K562 (cell line): ENCODE measurements around the gene SHANK1. TPM values are rescaled to one million over a fixed set of nuclear protein-coding genes. Genes with fewer than 3 reads are reported as not detected.
A peak's percentile ranks its signal among the peaks of the same experiment; 100 is the strongest.
"Not testable (repeated sequence)": the region's sequence is repeated elsewhere in the genome, so short reads cannot be mapped to it uniquely, and the experiment has no call there.

Experiments used
- ATAC-seq: fragments of 200-7000 bp; cut with Tn5 transposase; 3 replicates; pipeline ENCODE4 v1.9.1; 2020; ENCODE audit warnings: moderate library complexity
- BruUV-seq: library from RNA; stranded (reverse); fragments of 400-500 nt; replicated peaks from 2 replicates; lab custom pipeline; 2021; lab: Mats Ljungman, UMichigan
- CTCF ChIA-PET: fragments of 300-600 bp; formaldehyde crosslinking; extraction: SDS; loops from one replicate; lab custom pipeline; 2021; ENCODE audit warnings: low intra/inter-chr PET ratio; lab: Yijun Ruan, JAX
- POLR2A ChIA-PET: fragments of 300-600, 350-650 bp; sonication (Branson Sonifier 250); formaldehyde crosslinking; extraction: SDS; loops from one replicate; lab custom pipeline; 2021; ENCODE audit warnings: antibody characterized with exemption, inconsistent platforms; lab: Yijun Ruan, JAX
- DNase-seq, 4 experiments: peaks; one replicate each; pipeline versions ENCODE4 v3.0.0 to v3.0.0-alpha.2; 2011 to 2018; ENCODE audit warnings: low spot score in 3 of 4, mixed read lengths in 3 of 4; ENCODE audit errors: extremely low read depth in 1 of 4
- FAIRE-seq: peaks from 2 replicates; lab custom pipeline; 2011; peaks lifted over from hg19 to GRCh38; lab: Jason Lieb, UNC
- H2AFZ ChIP-seq: 2 replicates; pipeline ENCODE4 v1.6.0; 2011; ENCODE audit warnings: low read depth, low read length, control low read depth, inconsistent platforms
- H3K27ac ChIP-seq: fragments of 200-600 bp; 3 replicates; pipeline ENCODE4 v1.8.0; 2011; ENCODE audit warnings: low read depth, mild to moderate bottlenecking, control low read depth, inconsistent platforms, low read length, moderate library complexity, mixed read lengths; ENCODE audit errors: extremely low read depth
- H3K27me3 ChIP-seq, 2 experiments: fragments of 300-600 bp in 1 of 2; 2 replicates in 1 of 2; 3 replicates in 1 of 2; pipeline versions ENCODE4 v1.6.0 to v1.8.0; 2011; ENCODE audit warnings: inconsistent platforms in 2 of 2, low read length in 2 of 2, mild to moderate bottlenecking in 1 of 2, mixed read lengths in 1 of 2, moderate library complexity in 1 of 2; ENCODE audit not compliant: control insufficient read depth in 2 of 2, insufficient read depth in 2 of 2
- H3K36me3 ChIP-seq: fragments of 300-600 bp; 3 replicates; pipeline ENCODE4 v1.8.0; 2011; ENCODE audit warnings: mild to moderate bottlenecking, low read length, inconsistent platforms; ENCODE audit not compliant: control insufficient read depth, insufficient read depth
- H3K4me1 ChIP-seq, 2 experiments: fragments of 200-600 bp in 1 of 2; replicated peaks in 1 of 2; 2 replicates in 1 of 2; 3 replicates in 1 of 2; pipeline versions ENCODE4 v1.5.1 to v1.8.0; 2011; ENCODE audit warnings: inconsistent platforms in 2 of 2, low read length in 2 of 2, mild to moderate bottlenecking in 1 of 2, mixed read lengths in 1 of 2, moderate library complexity in 1 of 2; ENCODE audit not compliant: control insufficient read depth in 2 of 2, insufficient read depth in 2 of 2
- H3K4me2 ChIP-seq: 2 replicates; pipeline ENCODE4 v1.6.1; 2011; ENCODE audit warnings: low read length, control low read depth, inconsistent platforms, mixed read lengths; ENCODE audit not compliant: insufficient read depth
- H3K4me3 ChIP-seq: fragments of 200-600 bp; sonication (generic), shearing (Covaris generic); 2 replicates; pipeline ENCODE4 v1.5.1; 2016; ENCODE audit warnings: control low read depth, inconsistent platforms
- H3K79me2 ChIP-seq: fragments of 200-600 bp; 3 replicates; pipeline ENCODE4 v1.8.0; 2011; ENCODE audit warnings: low read length, inconsistent platforms; ENCODE audit not compliant: control insufficient read depth, insufficient read depth
- H3K9ac ChIP-seq, 2 experiments: 2 replicates each; pipeline versions ENCODE4 v1.6.0 to v1.6.1; 2011; ENCODE audit warnings: low read depth in 2 of 2, low read length in 2 of 2, control low read depth in 1 of 2, inconsistent platforms in 1 of 2, mild to moderate bottlenecking in 1 of 2, mixed read lengths in 1 of 2; ENCODE audit not compliant: insufficient read depth in 1 of 2
- H3K9me1 ChIP-seq: one replicate; pipeline ENCODE4 v1.6.0; 2011; ENCODE audit warnings: inconsistent platforms, mild to moderate bottlenecking, low read length, moderate library complexity; ENCODE audit not compliant: control insufficient read depth, insufficient read depth
- H3K9me3 ChIP-seq: replicated peaks from 2 replicates; pipeline ENCODE4 v1.5.1; 2011; ENCODE audit warnings: low read depth, low read length, inconsistent platforms; ENCODE audit not compliant: control insufficient read depth, insufficient read depth
- H4K20me1 ChIP-seq: replicated peaks from 2 replicates; pipeline ENCODE4 v1.6.1; 2011; ENCODE audit warnings: low read length, inconsistent platforms, mixed read lengths; ENCODE audit not compliant: control insufficient read depth, insufficient read depth
- BCOR ChIP-seq: fragments of 450-650 bp; IDR thresholded peaks from 2 replicates; pipeline ENCODE4 v1.6.1; 2016
- KDM1A ChIP-seq, 2 experiments: fragments of 450-650 bp; IDR thresholded peaks; 2 replicates each; pipeline ENCODE4 v1.6.1; 2016; ENCODE audit warnings: mild to moderate bottlenecking in 2 of 2
- RBM25 ChIP-seq: fragments of 200-400 bp; formaldehyde crosslinking; IDR thresholded peaks from 2 replicates; pipeline ENCODE4 v1.6.1; 2018; ENCODE audit warnings: low read length, low read depth, moderate library complexity; ENCODE audit not compliant: severe bottlenecking
- ZNF121 ChIP-seq: sonication (generic); formaldehyde crosslinking; conservative IDR thresholded peaks from 2 replicates; pipeline ENCODE4 v1.8.0; 2022; ENCODE audit warnings: missing genetic modification reagents
- WGBS: fragments of 100-300 bp; shearing (Covaris generic); methylation state at CpG from one replicate; pipeline ENCODE4 v1.1.6; 2016; ENCODE audit warnings: low coverage, mixed read lengths; ENCODE audit not compliant: insufficient coverage; ENCODE audit errors: missing lambda C conversion rate; 5-methylcytosine and 5-hydroxymethylcytosine counted together
- in situ Hi-C: fragments of 300-500 bp; cut with MboI; formaldehyde crosslinking; loops from 4 replicates; pipeline ENCODE4 v1.15.0; 2018; ENCODE audit warnings: inconsistent platforms, mixed read lengths
- intact Hi-C: fragments of 100-400 bp; cut with micrococcal nuclease; formaldehyde crosslinking; loops from 2 replicates; pipeline ENCODE4 v1.14.2; 2022
- polyA plus RNA-seq, 8 experiments: library from polyadenylated mRNA; depleted of rRNA in 4 of 8; stranded (reverse) in 5 of 8; unstranded in 3 of 8; fragments of >200 nt; fragmentation: Nextera tagmentation in 2 of 8; fragmentation: Illumina TruSeq in 1 of 8; extraction: Ambion mirVana in 2 of 8; extraction: Trizol in 1 of 8; gene quantifications; 2 replicates each; pipeline versions ENCODE4 v1.2.1 to v1.2.3, GENCODE V29; 2011 to 2014; ENCODE audit warnings: inconsistent platforms in 1 of 8, missing spikeins in 1 of 8
- total RNA-seq, 7 experiments: library from RNA; depleted of rRNA in 6 of 7; stranded (reverse); fragments of >200 nt in 6 of 7; fragmentation: Illumina TruSeq in 2 of 7; extraction: Trizol in 2 of 7; gene quantifications; 2 replicates each; pipeline versions ENCODE4 v1.2.1 to v1.2.3, GENCODE V29; 2011 to 2021; ENCODE audit warnings: low replicate concordance in 1 of 7

Gene SHANK1
- total and polyA plus RNA-seq, 9 of the 15 experiments (the other 6 are each of a cell fraction or from before 2014, with no cell fraction given), result 0.33 to 1.3 (median 0.55) TPM; not detected in 2

DNA sequence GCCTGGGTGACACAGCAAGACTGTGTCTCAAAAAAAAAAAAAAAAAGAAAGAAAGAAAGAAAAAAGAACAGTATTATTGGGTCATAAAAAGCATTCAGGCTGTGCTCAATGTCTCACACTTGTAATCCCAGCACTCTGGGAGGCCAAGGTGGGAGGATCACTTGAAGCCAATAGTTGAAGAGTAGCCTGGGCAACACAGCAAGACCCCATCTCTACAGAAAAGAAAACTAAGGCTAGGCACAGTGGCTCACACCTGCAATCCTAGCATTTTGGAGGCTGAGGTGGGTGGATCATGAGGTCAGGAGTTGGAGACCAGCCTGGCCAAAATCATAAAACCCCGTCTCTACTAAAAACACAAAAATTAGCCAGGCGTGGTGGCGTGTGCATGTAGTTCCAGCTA, 38.0 kb upstream of the SHANK1 start:
- CTCF ChIA-PET, H3K27ac ChIP-seq, H3K4me3 ChIP-seq, H3K79me2 ChIP-seq, H3K9me1 ChIP-seq, intact Hi-C loops, ATAC-seq, H3K9me3 ChIP-seq, H2AFZ ChIP-seq, H3K4me1 ChIP-seq, H3K4me2 ChIP-seq, BruUV-seq, POLR2A ChIA-PET, in situ Hi-C loops, H4K20me1 ChIP-seq, H3K9ac ChIP-seq, DNase-seq, H3K36me3 ChIP-seq, H3K27me3 ChIP-seq, FAIRE-seq: not testable (repeated sequence)
- 88% methylated on average over 3 of the region's 3 CpGs for WGBS
- TF ChIP-seq ZNF121 (CRISPR knock-in tag), result peak; percentile 69; the same call in 1 of the 2 replicates
- peak; percentile 5 for TF ChIP-seq RBM25
- TF ChIP-seq BCOR, result peak; percentile 53; the same call in 1 of the 2 replicates

DNA sequence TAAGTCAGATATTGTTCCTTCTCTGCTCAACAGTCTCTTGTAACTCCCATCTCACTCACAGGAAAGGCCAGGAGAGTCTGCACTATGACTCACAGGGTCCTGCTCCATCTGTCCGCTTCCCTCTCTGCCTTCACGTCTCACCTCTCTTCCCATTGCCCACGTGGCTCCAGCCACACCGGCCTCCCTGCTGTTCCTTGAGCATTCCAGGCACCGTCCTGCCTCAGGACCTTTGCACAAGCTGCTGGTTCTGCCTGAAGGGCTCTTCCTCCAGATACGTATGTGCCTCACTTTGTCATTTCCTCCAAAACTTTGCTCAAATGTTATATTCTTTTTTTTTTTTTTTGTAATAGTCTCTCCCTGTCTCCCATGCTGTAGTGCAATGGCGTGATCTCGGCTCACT, 36.6 kb upstream of the SHANK1 start:
- H3K4me3 ChIP-seq, H3K9me1 ChIP-seq, CTCF ChIA-PET, H3K4me2 ChIP-seq, H3K27me3 ChIP-seq, BruUV-seq, DNase-seq, H4K20me1 ChIP-seq, ATAC-seq, H3K4me1 ChIP-seq, H3K27ac ChIP-seq, in situ Hi-C loops, intact Hi-C loops, H3K9ac ChIP-seq, H3K36me3 ChIP-seq, H2AFZ ChIP-seq, H3K79me2 ChIP-seq, H3K9me3 ChIP-seq: not testable (repeated sequence)
- 49% methylated on average over 6 of the region's 8 CpGs for WGBS
- POLR2A ChIA-PET, result interaction anchor here (0.5 kb wide), 1 partner anchor 47 kb away, joined by 3 read pairs; no protein-coding TSS in a partner anchor
- TF ChIP-seq KDM1A (IDR thresholded peaks at IDR 0.05) (peak in 1 of 2 experiments; percentile 26; a peak in 1 of 4 replicates), RBM25 (peak; percentile 55), BCOR (peak; percentile 70)
- FAIRE-seq, result peak; percentile 73
